HG02938 (cell line): Measurements from ENCODE around the gene MYO1F.

Experiments used
- ATAC-seq: cut with Tn5 transposase; IDR thresholded peaks from one replicate; pipeline ENCODE4 v1.9.1; 2021; ENCODE audit warnings: mild to moderate bottlenecking, moderate library complexity; ENCODE audit not compliant: unreplicated experiment

The MYO1F gene

DNA sequence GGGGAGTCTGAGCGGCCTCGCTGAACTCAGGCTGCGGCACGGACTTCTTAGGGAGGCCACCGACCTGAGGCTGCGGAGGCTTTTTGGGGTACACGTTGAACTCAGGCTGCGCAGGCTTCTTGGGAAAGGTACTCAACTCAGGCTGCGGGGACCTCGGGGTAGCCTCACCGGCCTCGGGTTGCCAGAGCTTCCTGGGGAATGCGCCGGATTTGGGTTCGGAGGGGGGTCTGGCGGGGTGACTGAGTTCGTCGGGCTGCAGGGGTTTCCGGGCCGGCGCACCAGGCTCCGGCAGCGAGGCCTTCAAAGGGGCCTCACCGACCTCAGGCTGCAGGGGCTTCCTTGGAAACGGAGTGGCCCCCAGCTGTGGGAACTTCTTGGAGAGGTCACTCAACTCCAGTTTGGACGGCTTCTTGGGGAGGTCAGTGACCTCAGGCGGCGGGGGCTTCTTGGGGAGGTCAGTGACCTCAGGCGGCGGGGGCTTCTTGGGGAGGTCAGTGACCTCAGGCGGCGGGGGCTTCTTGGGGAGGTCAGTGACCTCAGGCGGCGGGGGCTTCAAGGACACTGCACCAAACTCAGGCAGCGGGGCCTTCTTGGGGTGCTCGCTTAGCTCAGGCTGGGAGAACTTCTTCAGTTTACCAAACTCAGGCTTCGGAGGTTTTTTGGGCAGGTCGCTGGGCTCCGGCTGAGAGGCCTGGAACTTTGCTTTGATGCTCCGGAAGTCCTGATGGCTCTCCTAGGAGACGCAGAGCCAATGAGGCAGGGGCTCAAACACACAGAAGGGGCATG is 78.0 kb downstream of the MYO1F start:
- ATAC-seq, result no peak

GRCh38 chr19:8498295-8498694 is 78.9 kb downstream of the MYO1F start:
- no peak for ATAC-seq

DNA sequence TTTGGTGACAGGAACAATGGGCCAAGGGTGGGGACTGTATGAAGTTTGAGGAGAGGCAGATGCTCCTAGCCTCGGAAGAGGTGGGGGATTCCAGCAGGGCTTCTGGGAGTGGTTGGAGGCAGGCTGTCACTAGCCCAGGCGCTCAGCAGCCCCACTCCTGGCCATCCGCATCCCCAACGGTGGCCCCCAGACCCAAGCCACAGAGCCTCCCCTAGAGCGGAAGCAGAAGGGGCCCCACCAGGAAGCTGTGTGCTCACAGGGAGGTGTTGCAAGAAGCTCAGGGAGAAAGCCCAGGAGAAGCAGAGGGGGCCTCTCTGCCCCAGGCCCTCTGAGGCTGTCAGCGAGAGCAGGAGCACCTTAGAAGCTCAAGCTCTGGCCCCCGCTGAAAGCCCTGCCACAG is 83.1 kb downstream of the MYO1F start:
- ATAC-seq, result no peak

GRCh38 chr19:8491574-8491973 is 85.7 kb downstream of the MYO1F start:
- no peak for ATAC-seq

- ATAC-seq, result no peak
Observed at GRCh38 chr19:8490873-8491272, 86.4 kb downstream of the MYO1F start.

- ATAC-seq, result no peak
Observed at GRCh38 chr19:8490395-8490760, 86.9 kb downstream of the MYO1F start.

GRCh38 chr19:8489561-8490394 is 87.5 kb downstream of the MYO1F start:
- ATAC-seq, result no peak

DNA sequence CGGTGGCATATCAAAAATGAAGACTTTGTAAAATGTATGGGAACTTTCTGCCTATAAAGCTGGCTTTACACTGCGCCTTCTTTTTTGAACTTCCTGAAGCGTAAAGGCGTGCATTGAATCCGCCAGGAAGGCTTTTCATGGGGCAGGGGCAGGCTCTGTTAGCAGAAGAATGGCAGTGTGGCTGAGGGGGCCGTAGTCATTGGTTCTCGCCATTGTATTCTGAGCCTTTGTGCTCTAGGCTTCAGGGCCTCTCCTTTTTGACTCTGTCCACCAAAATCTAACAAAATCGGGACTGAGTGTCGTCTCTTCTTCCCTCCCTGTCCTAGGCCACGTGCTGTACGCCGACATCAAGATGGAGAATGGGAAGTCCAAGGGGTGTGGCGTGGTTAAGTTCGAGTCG is 88.9 kb downstream of the MYO1F start:
- no peak for ATAC-seq

DNA sequence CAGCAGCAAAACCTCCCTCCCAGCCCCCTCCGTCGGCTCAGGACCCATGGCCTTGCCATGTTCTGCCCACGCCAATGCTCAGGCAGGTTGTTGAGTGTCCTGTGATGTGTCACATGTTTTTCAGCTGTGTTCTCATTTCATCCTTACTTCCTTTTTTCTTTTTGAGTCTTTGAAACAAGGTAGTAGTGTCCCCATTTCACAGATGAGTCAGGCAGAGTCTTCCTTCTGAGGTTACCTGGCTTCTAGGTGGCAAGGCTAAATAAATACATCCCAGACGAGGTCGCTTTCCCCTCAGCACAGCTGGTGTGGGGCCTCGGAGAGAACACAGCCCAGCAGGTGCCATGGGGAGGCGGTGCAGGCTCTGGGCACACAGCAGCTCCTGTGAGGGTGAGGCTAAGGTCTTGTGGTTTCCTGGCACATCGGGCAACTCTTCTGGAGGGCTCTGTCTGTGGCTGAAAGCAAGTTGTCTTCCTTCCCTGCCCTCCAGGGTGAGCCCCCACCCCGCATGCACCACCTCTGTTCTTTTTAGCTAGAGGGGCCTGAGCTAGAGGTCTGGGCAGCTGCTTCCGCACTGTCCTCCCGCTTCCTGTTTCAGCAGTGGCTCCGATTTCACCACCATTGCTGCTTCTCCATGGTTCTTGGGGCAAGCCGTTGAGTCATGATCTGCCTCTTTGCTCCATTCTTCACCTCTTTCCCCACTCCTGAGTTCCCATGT is 89.9 kb downstream of the MYO1F start:
- ATAC-seq, result peak; percentile 43

- ATAC-seq, result no peak
Observed at GRCh38 chr19:8486661-8487136, 90.5 kb downstream of the MYO1F start.

- ATAC-seq, result no peak
Observed at GRCh38 chr19:8485561-8486371, 91.5 kb downstream of the MYO1F start.

DNA sequence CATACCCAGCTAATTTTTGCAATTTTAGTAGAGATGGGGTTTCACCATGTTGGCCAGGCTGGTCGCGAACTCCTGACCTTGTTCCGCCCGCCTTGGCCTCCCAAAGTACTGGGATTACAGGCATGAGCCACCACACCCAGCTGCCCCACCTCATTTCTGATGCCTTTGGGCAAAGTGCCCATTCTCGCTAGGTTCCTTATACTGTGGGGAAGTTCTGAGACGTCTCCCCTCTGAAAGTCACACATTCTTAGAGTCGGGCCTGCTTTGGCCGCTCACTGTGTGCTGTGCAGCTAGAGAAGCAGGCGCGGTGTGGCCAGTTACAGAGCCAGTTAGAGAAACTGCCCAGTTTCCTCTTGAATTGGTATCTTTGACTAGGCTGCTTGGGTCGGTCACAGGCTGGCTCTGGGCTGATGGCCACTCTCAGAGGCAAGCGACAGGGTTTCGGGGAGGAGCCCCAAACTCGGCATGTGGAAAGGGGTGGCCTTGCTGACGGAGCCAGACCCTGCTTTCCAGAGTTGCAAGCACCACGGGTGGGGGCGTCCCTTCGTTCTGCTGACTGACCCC is 92.8 kb downstream of the MYO1F start:
- ATAC-seq, result no peak

DNA sequence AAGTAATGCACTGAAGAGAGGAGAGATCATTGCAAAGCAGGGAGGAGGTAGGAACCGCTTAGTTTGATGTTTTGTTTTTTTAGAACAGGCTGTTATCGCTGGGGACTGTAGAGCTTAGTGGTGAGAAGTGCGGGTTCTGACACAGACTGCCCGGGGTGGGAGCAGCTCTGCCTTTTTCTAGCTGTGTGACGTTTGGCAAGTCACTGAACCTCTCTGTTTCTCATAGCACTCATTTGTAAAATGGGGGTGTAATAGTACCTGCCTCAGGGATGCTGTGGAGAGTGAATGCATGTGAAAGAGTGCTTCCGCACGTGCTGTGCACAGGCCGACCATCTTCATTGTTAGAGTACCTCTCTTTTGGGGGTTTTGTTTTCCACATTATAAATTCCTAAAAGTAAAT is 94.1 kb downstream of the MYO1F start:
- ATAC-seq, result no peak

DNA sequence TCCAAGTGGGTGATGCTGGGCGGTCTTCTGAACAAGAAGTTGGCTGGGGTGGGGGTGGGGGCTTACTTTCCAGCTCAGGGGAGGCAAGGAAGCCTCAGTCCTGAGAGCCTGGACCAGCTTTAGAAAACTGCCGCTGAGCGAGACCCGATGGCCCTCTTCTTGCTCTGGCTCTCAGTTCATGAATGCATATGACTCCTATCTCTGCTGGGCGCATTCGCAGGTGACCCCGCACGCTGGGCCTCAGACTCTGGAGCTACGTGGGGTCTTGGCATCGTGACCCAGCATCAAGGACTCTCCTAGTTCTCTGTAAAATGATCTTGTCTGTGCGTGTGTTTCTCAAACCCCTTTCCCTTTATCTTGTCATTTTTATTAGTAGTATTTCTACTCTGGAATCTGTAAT is 94.5 kb downstream of the MYO1F start:
- no peak for ATAC-seq

GRCh38 chr19:8481616-8482015 is 95.6 kb downstream of the MYO1F start:
- ATAC-seq, result no peak

DNA sequence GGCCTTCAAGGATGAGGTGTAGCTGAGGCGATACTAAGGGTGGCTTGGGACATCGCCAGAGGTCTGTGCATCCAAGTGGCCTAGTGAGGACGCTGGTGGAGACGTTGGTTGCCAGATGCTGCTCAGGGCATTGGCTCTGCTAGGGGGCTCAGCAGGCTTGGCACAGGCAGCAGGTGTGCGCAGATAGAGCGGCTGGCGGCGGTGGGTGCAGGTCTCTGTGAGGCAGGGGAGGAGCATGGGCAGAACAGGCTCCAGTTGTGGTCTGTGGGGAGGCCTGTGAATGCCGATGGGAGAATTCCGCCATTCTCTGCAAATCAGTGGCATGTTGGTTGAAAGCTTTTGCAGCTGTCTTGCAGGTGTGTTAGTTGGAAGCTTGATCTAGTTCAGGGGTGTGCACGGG is 96.0 kb downstream of the MYO1F start:
- ATAC-seq, result no peak

DNA sequence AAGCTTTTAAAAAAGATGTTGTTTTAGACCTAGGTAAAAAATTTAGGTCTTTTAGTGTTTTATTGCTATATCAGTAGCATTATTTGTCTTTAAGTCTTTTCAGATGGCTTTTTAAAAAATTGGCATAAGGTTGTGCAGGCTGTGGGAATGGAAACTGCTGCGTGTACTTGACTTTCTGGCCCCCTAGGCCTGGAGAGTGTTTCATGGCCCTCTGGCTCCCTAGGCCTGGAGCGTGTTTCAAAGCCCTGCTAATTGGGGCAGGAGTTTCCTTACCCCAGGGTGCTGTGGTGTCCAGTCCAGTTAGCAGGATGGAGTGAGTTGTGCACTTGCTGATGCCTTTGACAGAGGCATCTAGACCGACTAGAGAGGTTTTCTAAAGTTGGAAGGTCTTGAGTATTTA is 98.6 kb downstream of the MYO1F start:
- ATAC-seq, result no peak

GRCh38 chr19:8477889-8478288 is 99.4 kb downstream of the MYO1F start:
- no peak for ATAC-seq

DNA sequence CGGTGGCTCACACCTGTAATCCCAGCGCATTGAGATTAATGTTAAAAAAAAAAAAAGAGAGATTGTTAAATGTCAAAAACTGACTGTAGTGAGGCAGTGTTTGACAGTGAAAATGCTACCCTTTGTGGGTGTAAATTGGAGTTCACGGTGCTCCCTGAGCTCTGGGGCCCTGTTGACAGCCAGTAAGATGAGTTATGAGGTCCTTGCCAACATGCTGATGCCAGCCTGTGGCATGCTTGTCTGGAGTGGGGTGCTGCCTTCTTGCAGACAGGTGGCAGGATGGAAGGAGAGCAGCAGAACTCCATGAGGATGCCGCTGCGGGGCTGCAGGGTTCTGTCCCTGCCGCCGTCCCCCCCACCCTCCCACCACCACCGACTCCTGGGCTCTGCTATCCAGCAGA is 100.7 kb downstream of the MYO1F start:
- no peak for ATAC-seq

GRCh38 chr19:8475005-8475404 is 102.2 kb downstream of the MYO1F start:
- no peak for ATAC-seq
